MM.1S (cell line): ENCODE results near the gene PGGHG.

Experiments
- DNase-seq: peaks from one replicate; pipeline ENCODE4 v3.0.0-alpha.2; 2015
- H2AFZ ChIP-seq: fragments of 300-600 bp; sonication (generic); 2 replicates; pipeline ENCODE4 v1.6.0; 2016; ENCODE audit warnings: antibody characterized with exemption, low read length
- H3F3A ChIP-seq: fragments of 300-600 bp; sonication (generic); 2 replicates; pipeline ENCODE4 v1.6.1; 2016; ENCODE audit warnings: mild to moderate bottlenecking, antibody characterized with exemption, low read length, moderate library complexity, mixed read lengths; ENCODE audit not compliant: insufficient read depth
- H3K27ac ChIP-seq: fragments of 300-600 bp; sonication (generic); 2 replicates; pipeline ENCODE4 v1.5.1; 2016; ENCODE audit warnings: mild to moderate bottlenecking, low read length
- H3K27me3 ChIP-seq: fragments of 300-600 bp; sonication (generic); replicated peaks from 2 replicates; pipeline ENCODE4 v1.6.0; 2016; ENCODE audit warnings: low read length; ENCODE audit not compliant: insufficient read depth
- H3K36me3 ChIP-seq: fragments of 300-600 bp; sonication (generic); replicated peaks from 2 replicates; pipeline ENCODE4 v1.6.1; 2016; ENCODE audit warnings: mild to moderate bottlenecking, low read length, mixed read lengths; ENCODE audit not compliant: insufficient read depth
- H3K4me1 ChIP-seq: fragments of 300-600 bp; sonication (generic); 2 replicates; pipeline ENCODE4 v1.6.1; 2016; ENCODE audit warnings: low read length, mixed read lengths
- H3K4me2 ChIP-seq: fragments of 300-600 bp; sonication (generic); 2 replicates; pipeline ENCODE4 v1.6.0; 2016; ENCODE audit warnings: low read depth, low read length
- H3K4me3 ChIP-seq: fragments of 300-600 bp; sonication (generic); 2 replicates; pipeline ENCODE4 v1.5.1; 2016; ENCODE audit warnings: low read length, mixed read lengths
- H3K79me2 ChIP-seq: fragments of 300-600 bp; sonication (generic); 2 replicates; pipeline ENCODE4 v1.6.1; 2016; ENCODE audit warnings: mixed run types, low read length, mixed read lengths
- H3K9ac ChIP-seq: fragments of 300-600 bp; sonication (generic); 2 replicates; pipeline ENCODE4 v1.6.1; 2016; ENCODE audit warnings: low read length, mixed read lengths
- H3K9me2 ChIP-seq: fragments of 300-600 bp; sonication (generic); replicated peaks from 2 replicates; pipeline ENCODE4 v1.6.1; 2016; ENCODE audit warnings: mild to moderate bottlenecking, low read length, mixed read lengths; ENCODE audit not compliant: insufficient read depth
- H3K9me3 ChIP-seq: fragments of 300-600 bp; sonication (generic); replicated peaks from 2 replicates; pipeline ENCODE4 v1.6.1; 2016; ENCODE audit warnings: mild to moderate bottlenecking, low read length, mixed read lengths; ENCODE audit not compliant: insufficient read depth
- H4K20me1 ChIP-seq: fragments of 300-600 bp; sonication (generic); 2 replicates; pipeline ENCODE4 v1.6.1; 2016; ENCODE audit warnings: mild to moderate bottlenecking, low read length, moderate library complexity, mixed read lengths; ENCODE audit not compliant: insufficient read depth
- CTCF ChIP-seq: fragments of 300-600 bp; sonication (generic); IDR thresholded peaks from 2 replicates; pipeline ENCODE4 v1.5.1; 2016; ENCODE audit warnings: antibody characterized with exemption, low read length, mixed read lengths
- EZH2 ChIP-seq: fragments of 300-600 bp; sonication (generic); optimal IDR thresholded peaks from 2 replicates; pipeline ENCODE3; 2017; ENCODE audit warnings: low read depth, mild to moderate bottlenecking, antibody characterized with exemption, low read length, mixed read lengths
- EZH2phosphoT487 ChIP-seq: fragments of 300-600 bp; sonication (generic); IDR thresholded peaks from 2 replicates; pipeline ENCODE4 v1.6.1; 2018; ENCODE audit warnings: antibody characterized with exemption, low read length

Gene PGGHG

GRCh38 chr11:259413-259812 is 29.5 kb upstream of the PGGHG start:
- Histone ChIP-seq H3K27me3 (no peaks in the 10 kb centered on the region), H3K36me3 (no peaks in the 10 kb centered on the region), H2AFZ (no peak overlapping the region), H4K20me1 (no peaks in the 10 kb centered on the region), H3K4me1 (no peaks in the 10 kb centered on the region; the same call in 1 of the 2 replicates), H3K27ac (no peak overlapping the region), H3K79me2 (no peaks in the 10 kb centered on the region), H3F3A (no peaks in the 10 kb centered on the region), H3K9me3 (no peaks in the 10 kb centered on the region), H3K9ac (no peak overlapping the region), H3K9me2 (no peaks in the 10 kb centered on the region), H3K4me3 (no peak overlapping the region), H3K4me2 (no peak overlapping the region)
- TF ChIP-seq CTCF (no peak), EZH2phosphoT487 (no peak), EZH2 (no peak)
- no peak for DNase-seq

GRCh38 chr11:261624-262023 is 27.3 kb upstream of the PGGHG start:
- H3K79me2 ChIP-seq, result no peaks in the 10 kb centered on the region
- no peak overlapping the region for H3K9ac ChIP-seq
- peaks cover 2% of the 10 kb centered on the region for H3K4me1 ChIP-seq
- no peaks in the 10 kb centered on the region for H3K36me3 ChIP-seq
- H3K4me3 ChIP-seq, result no peak overlapping the region
- no peak overlapping the region for H3K4me2 ChIP-seq
- no peaks in the 10 kb centered on the region for H3K27me3 ChIP-seq
- H2AFZ ChIP-seq, result no peak overlapping the region
- TF ChIP-seq EZH2, result no peak
- no peak for TF ChIP-seq EZH2phosphoT487
- TF ChIP-seq CTCF, result no peak
- no peak for DNase-seq
- peaks cover 2% of the 10 kb centered on the region for H3F3A ChIP-seq
- no peaks in the 10 kb centered on the region for H3K9me3 ChIP-seq
- H3K27ac ChIP-seq, result no peak overlapping the region
- no peaks in the 10 kb centered on the region for H4K20me1 ChIP-seq
- no peaks in the 10 kb centered on the region for H3K9me2 ChIP-seq

- H3K9ac ChIP-seq, result no peak overlapping the region
- no peak for TF ChIP-seq EZH2phosphoT487
- no peak for TF ChIP-seq EZH2
- no peak for TF ChIP-seq CTCF
- H3K27ac ChIP-seq, result no peak overlapping the region
- H3K9me3 ChIP-seq, result no peaks in the 10 kb centered on the region
- H3K36me3 ChIP-seq, result no peaks in the 10 kb centered on the region
- 0 out of 2 replicates have a peak overlapping the region, but pooled peaks have one; percentile 54 for H2AFZ ChIP-seq
- H3K79me2 ChIP-seq, result peaks cover 6% of the 10 kb centered on the region; the same call in 1 of the 2 replicates
- no peak overlapping the region; the same call in 1 of the 2 replicates for H3K4me3 ChIP-seq
- peak overlapping the region; percentile 27; the same call in 1 of the 2 replicates for H3K4me2 ChIP-seq
- H3F3A ChIP-seq, result peaks cover 33% of the 10 kb centered on the region
- no peaks in the 10 kb centered on the region for H3K27me3 ChIP-seq
- peaks cover 12% of the 10 kb centered on the region for H3K4me1 ChIP-seq
- no peaks in the 10 kb centered on the region for H3K9me2 ChIP-seq
- DNase-seq, result peak; percentile 34
- H4K20me1 ChIP-seq, result no peaks in the 10 kb centered on the region
Measured at GRCh38 chr11:266676-267439, 22.1 kb upstream of the PGGHG start.
